Lower leg skin (tissue), 3 donors: ENCODE measurements around the gene CNPY1.

ENCODE experiments used
- POLR2A ChIP-seq, 2 donors: fragments of 450-650 bp; IDR thresholded peaks; one replicate each; pipeline ENCODE4 v1.6.1; 2016 to 2017; ENCODE audit warnings: antibody characterized with exemption in 2 of 2, mild to moderate bottlenecking in 1 of 2, moderate library complexity in 1 of 2
- TF ChIP-seq, protein P1 (sequence below), 3 donors: fragments of 450-650 bp; IDR thresholded peaks; one replicate each; pipeline ENCODE4 v1.5.1; 2016; ENCODE audit warnings: antibody characterized with exemption in 3 of 3, mild to moderate bottlenecking in 3 of 3, moderate library complexity in 2 of 3

DNA sequence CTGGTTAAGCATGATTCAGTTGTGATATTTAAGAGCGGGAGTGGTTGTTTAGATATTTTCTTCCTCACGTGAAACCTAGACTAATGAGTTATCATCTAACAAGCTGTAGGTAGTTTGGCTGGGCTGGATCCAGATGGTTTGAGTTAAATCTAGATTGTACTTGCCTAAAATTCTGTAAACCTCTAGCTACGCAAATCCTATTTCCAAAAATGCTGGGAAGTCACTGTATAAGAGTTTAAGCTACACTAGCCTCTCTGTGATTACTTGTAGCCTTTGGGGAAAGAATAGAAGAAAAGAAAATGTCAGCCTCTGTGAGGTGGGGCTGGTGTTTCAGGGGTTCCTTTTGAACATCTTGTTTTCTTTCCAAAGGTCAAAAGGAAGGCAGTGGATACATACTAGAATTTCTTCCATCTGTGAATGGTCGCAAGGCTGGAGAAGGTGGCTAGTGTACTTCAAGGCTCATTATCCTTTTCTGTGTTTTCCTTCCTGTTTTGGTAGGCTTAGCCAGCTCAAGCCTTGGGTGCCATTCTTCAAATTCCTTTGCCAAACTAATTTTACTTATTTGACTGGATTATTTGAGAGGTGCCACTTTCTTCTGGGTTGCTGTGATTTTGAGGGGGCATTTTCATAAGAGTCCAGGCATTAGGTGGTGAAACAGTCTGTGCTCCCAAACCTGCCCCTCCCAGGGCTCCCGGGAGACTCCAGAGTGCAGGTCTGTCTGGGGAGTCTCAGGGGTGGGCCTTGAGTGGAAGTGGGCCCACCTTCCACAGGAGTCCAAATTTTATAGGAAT is 93.7 kb downstream of the CNPY1 start:
- TF ChIP-seq, protein P1, sequence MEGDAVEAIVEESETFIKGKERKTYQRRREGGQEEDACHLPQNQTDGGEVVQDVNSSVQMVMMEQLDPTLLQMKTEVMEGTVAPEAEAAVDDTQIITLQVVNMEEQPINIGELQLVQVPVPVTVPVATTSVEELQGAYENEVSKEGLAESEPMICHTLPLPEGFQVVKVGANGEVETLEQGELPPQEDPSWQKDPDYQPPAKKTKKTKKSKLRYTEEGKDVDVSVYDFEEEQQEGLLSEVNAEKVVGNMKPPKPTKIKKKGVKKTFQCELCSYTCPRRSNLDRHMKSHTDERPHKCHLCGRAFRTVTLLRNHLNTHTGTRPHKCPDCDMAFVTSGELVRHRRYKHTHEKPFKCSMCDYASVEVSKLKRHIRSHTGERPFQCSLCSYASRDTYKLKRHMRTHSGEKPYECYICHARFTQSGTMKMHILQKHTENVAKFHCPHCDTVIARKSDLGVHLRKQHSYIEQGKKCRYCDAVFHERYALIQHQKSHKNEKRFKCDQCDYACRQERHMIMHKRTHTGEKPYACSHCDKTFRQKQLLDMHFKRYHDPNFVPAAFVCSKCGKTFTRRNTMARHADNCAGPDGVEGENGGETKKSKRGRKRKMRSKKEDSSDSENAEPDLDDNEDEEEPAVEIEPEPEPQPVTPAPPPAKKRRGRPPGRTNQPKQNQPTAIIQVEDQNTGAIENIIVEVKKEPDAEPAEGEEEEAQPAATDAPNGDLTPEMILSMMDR (IDR thresholded peaks at IDR 0.05) = no peak
- TF ChIP-seq POLR2A (IDR thresholded peaks at IDR 0.05) = no peak
